Astrocyte of the hippocampus (primary cell): ENCODE measurements around the gene SLC35E2B.
A peak's percentile ranks its signal among the peaks of the same experiment; 100 is the strongest.
"Not testable (repeated sequence)": the region's sequence is repeated elsewhere in the genome, so short reads cannot be mapped to it uniquely, and the experiment has no call there.

Experiments
- DNase-seq: peaks from one replicate; pipeline ENCODE4 v3.0.0; 2011; ENCODE audit warnings: low read depth, low spot score

Gene SLC35E2B

GRCh38 chr1:1675218-1675617 lies 17.4 kb downstream of the SLC35E2B start:
- not testable (repeated sequence) for DNase-seq

- not testable (repeated sequence) for DNase-seq
Observed at GRCh38 chr1:1674806-1675205, 17.8 kb downstream of the SLC35E2B start.

GRCh38 chr1:1672181-1672965 lies 20.2 kb downstream of the SLC35E2B start:
- DNase-seq = no peak

- DNase-seq = no peak
Observed at GRCh38 chr1:1671365-1672119, 21.1 kb downstream of the SLC35E2B start.

GRCh38 chr1:1670866-1671265 lies 21.7 kb downstream of the SLC35E2B start:
- no peak for DNase-seq

GRCh38 chr1:1669468-1670440 lies 22.8 kb downstream of the SLC35E2B start:
- DNase-seq = no peak

GRCh38 chr1:1666526-1666925 lies 26.1 kb downstream of the SLC35E2B start:
- DNase-seq = no peak

- DNase-seq = no peak
Observed at GRCh38 chr1:1665815-1666251, 26.8 kb downstream of the SLC35E2B start.

GRCh38 chr1:1664941-1665814 lies 27.4 kb downstream of the SLC35E2B start:
- no peak for DNase-seq

GRCh38 chr1:1664318-1664717 lies 28.3 kb downstream of the SLC35E2B start:
- not testable (repeated sequence) for DNase-seq

GRCh38 chr1:1662830-1663560 lies 29.6 kb downstream of the SLC35E2B start:
- peak; percentile 23 for DNase-seq

- DNase-seq = not testable (repeated sequence)
Observed at GRCh38 chr1:1662392-1662791, 30.2 kb downstream of the SLC35E2B start.

GRCh38 chr1:1658583-1659549 lies 33.7 kb downstream of the SLC35E2B start, which contains the start of gene CDK11B:
Gene CDK11B (minus strand): TSS chr1:1659004. CDS start chr1:1657485, 1,519 bp downstream.
- peak; percentile 98 for DNase-seq

- not testable (repeated sequence) for DNase-seq
Observed at GRCh38 chr1:1648265-1648664, 44.3 kb downstream of the SLC35E2B start.

GRCh38 chr1:1647567-1648241 lies 44.9 kb downstream of the SLC35E2B start:
- DNase-seq = not testable (repeated sequence)

GRCh38 chr1:1646326-1646725 lies 46.3 kb downstream of the SLC35E2B start:
- DNase-seq = not testable (repeated sequence)

GRCh38 chr1:1640711-1641461 lies 51.7 kb downstream of the SLC35E2B start:
- DNase-seq = not testable (repeated sequence)
